Fibroblast of pulmonary artery (primary cell): ENCODE results near the gene ABAT.

Experiments used
- DNase-seq: peaks from one replicate; pipeline ENCODE4 v3.0.0-alpha.2; 2010; ENCODE audit warnings: low read depth
- H3K4me3 ChIP-seq: replicated peaks from 2 replicates; pipeline ENCODE4 v1.5.1; 2011; ENCODE audit warnings: low read depth, mild to moderate bottlenecking, control low read depth, low read length, moderate library complexity
- TF ChIP-seq, protein P1 (sequence below): IDR thresholded peaks from 2 replicates; pipeline ENCODE4 v1.5.1; 2011; ENCODE audit warnings: mild to moderate bottlenecking, control low read depth, low read length, inconsistent platforms; ENCODE audit errors: missing control alignments

ABAT gene

DNA sequence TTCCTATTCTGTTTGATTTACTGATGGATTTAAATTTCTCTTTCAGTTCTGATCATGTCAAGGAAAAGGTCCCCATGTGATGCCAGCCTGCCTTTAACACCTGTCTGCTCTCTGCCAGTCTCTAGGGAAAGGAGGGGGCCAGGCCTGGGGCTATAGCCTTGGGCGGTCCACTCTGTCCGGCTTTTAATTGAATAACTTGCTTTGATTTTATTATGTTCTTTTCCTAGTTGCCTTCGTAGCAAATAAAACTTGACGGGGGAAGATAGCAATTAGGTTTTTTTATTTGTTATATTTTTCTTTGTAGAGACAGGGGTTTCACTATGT lies 47.6 kb downstream of the ABAT start:
- no peak overlapping the region for H3K4me3 ChIP-seq
- DNase-seq: no peak
- TF ChIP-seq, protein P1, sequence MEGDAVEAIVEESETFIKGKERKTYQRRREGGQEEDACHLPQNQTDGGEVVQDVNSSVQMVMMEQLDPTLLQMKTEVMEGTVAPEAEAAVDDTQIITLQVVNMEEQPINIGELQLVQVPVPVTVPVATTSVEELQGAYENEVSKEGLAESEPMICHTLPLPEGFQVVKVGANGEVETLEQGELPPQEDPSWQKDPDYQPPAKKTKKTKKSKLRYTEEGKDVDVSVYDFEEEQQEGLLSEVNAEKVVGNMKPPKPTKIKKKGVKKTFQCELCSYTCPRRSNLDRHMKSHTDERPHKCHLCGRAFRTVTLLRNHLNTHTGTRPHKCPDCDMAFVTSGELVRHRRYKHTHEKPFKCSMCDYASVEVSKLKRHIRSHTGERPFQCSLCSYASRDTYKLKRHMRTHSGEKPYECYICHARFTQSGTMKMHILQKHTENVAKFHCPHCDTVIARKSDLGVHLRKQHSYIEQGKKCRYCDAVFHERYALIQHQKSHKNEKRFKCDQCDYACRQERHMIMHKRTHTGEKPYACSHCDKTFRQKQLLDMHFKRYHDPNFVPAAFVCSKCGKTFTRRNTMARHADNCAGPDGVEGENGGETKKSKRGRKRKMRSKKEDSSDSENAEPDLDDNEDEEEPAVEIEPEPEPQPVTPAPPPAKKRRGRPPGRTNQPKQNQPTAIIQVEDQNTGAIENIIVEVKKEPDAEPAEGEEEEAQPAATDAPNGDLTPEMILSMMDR: no peak

DNA sequence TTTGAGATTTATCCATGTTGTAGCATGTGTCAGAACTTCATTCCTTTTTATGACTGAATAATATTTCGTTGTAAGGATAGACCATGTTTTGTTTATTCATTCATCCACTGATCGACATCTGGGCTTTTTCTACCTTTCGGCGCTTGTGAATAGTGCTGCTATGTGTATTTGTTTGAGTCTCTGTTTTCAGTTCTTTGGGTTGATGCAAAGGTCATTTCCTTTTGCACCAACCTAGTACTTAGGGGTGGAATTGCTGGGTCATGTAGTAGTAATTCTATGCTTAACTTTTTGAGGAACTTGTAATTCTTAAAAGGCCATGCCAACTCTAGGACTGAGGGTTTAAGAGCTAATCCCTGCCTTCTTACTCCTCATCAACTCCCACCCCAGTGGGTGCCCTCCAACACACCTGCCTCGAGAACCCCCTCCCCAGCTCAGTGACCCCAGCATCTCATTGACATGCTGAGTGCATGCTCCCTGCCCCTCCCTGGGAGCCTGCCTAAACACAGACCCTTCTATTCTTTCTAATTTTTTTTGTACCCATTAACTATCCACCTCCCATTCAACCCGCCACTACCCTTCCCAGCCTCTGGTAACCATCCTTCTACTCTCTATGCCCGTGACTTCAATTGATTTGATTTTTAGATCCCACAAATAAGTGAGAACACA lies 51.2 kb downstream of the ABAT start:
- no peak overlapping the region for H3K4me3 ChIP-seq
- TF ChIP-seq, protein P1: no peak
- DNase-seq: no peak

DNA sequence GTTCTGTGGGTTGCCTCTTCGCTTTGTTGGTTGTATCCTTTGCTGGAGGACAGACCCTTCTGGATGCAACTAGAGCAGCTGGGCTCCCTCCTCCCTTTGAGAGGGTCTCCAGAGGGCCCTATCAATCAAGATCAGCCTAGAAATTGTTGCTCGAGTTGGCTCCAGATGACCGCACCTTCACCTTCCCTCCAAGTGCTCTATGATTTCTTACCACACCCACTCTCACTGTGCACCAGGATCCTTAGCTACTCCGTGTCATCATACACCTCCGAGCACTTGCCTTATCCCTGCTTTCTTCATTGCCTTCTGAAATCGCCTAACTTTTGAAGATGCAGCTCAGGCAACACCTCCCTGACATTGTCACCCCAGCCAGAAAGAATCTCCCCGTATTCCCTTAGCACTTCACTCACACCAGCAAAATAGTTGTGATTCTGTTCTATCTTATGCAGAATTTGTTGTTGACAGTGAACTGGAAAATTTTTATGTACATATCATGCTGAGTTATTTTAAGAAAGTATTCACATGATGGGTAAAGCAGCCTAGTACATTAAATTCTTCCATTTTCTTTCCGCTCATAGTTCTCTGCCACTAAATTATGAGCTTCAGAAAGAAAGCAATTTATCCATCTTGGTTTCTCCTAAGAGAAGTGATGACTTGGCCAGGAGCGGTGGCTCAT lies 52.9 kb downstream of the ABAT start:
- H3K4me3 ChIP-seq: no peak overlapping the region
- no peak for DNase-seq
- TF ChIP-seq, protein P1: no peak

GRCh38 chr16:8727857-8728618 lies 53.6 kb downstream of the ABAT start:
- no peak for DNase-seq
- TF ChIP-seq, protein P1: no peak
- no peak overlapping the region for H3K4me3 ChIP-seq

GRCh38 chr16:8729779-8730334 lies 55.4 kb downstream of the ABAT start:
- TF ChIP-seq, protein P1: no peak
- DNase-seq: no peak
- H3K4me3 ChIP-seq: no peak overlapping the region

DNA sequence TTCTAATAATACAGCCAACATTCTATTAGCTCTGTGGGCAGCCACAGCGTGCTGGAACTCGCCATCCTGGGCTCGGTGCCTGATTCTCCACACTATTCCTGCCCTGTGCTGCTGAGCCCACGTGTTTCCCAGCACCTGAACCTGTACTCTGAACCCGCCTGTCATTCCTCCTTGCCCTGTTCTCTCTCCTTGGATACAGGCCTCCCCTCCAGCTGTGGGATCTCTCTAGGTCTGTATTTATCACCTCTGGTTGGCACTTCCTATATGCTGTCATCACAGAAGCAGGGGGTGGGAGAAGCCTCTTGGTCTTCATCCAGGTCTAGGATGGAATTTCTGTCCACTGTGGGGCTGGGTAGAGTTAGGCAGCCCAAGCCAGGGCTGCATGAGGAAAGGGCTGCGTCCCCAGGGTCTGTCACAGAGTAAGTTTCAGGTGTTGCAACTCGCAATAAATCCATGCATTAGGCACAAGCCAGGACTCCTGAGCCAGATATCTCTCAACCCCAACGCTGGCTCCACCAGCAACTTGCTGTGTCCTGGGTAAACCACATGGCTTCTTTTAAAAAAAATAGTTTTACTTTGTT lies 56.0 kb downstream of the ABAT start:
- DNase-seq: no peak
- no peak overlapping the region for H3K4me3 ChIP-seq
- TF ChIP-seq, protein P1: no peak
